CD4-positive, alpha-beta T cell (primary cell): ENCODE data around the gene KIAA1671. TPM values are rescaled to one million over a fixed set of nuclear protein-coding genes. Genes with fewer than 3 reads are reported as not detected.

Experiments
- ATAC-seq: fragments of 200-7000 bp; cut with Tn5 transposase; one replicate; pipeline ENCODE4 v1.10.0; 2022; ENCODE audit warnings: mild to moderate bottlenecking; ENCODE audit not compliant: poor library complexity
- CTCF ChIA-PET: fragments of 350-600 bp; sonication (Branson Sonifier 250); formaldehyde crosslinking; loops from one replicate; lab custom pipeline; 2021; ENCODE audit warnings: antibody characterized with exemption, inconsistent platforms; lab: Charles Lee
- POLR2A ChIA-PET: fragments of 350-600 bp; sonication (Branson Sonifier 250); formaldehyde crosslinking; loops from one replicate; lab custom pipeline; 2021; ENCODE audit warnings: antibody characterized with exemption, inconsistent platforms; lab: Charles Lee
- DNase-seq, 14 experiments: peaks; one replicate each; pipeline ENCODE4 v3.0.0-alpha.2; 2013 to 2020; ENCODE audit warnings: mixed read lengths in 2 of 14
- H3K27ac ChIP-seq, 2 donors: one replicate each; pipeline versions ENCODE4 v1.5.1 to v1.7.0; 2013; ENCODE audit warnings: low read length in 2 of 2, low read depth in 1 of 2, mild to moderate bottlenecking in 1 of 2
- H3K27me3 ChIP-seq, 2 experiments: 1 replicate in 1 of 2; 2 replicates in 1 of 2; pipeline versions ENCODE4 v1.6.1 to v1.7.0; 2013; ENCODE audit warnings: low read length in 2 of 2, control low read depth in 1 of 2, mild to moderate bottlenecking in 1 of 2, moderate library complexity in 1 of 2; ENCODE audit not compliant: insufficient read depth in 2 of 2, control insufficient read depth in 1 of 2
- H3K36me3 ChIP-seq: one replicate; pipeline ENCODE4 v1.6.1; 2013; ENCODE audit warnings: low read length, control low read depth; ENCODE audit not compliant: insufficient read depth
- H3K4me1 ChIP-seq: one replicate; pipeline ENCODE4 v1.6.1; 2013; ENCODE audit warnings: low read length, control low read depth; ENCODE audit not compliant: insufficient read depth
- H3K4me3 ChIP-seq: one replicate; pipeline ENCODE4 v1.5.1; 2013; ENCODE audit warnings: mild to moderate bottlenecking, low read length, moderate library complexity
- H3K9me3 ChIP-seq, 2 experiments: 1 replicate in 1 of 2; 2 replicates in 1 of 2; pipeline versions ENCODE4 v1.6.1 to v1.7.0; 2013; ENCODE audit warnings: low read length in 2 of 2, mild to moderate bottlenecking in 2 of 2, control low read depth in 1 of 2, moderate library complexity in 1 of 2; ENCODE audit not compliant: control insufficient read depth in 1 of 2, insufficient read depth in 1 of 2
- H3K27ac Mint-ChIP-seq: one replicate; pipeline ENCODE4 v1.8.0; 2020; ENCODE audit warnings: mixed read lengths
- H3K27me3 Mint-ChIP-seq: one replicate; pipeline ENCODE4 v1.8.0; 2021; ENCODE audit warnings: mixed read lengths
- H3K36me3 Mint-ChIP-seq: one replicate; pipeline ENCODE4 v1.8.0; 2021; ENCODE audit warnings: low read depth, mixed read lengths
- H3K4me1 Mint-ChIP-seq: one replicate; pipeline ENCODE4 v1.8.0; 2021; ENCODE audit warnings: low read depth, mixed read lengths
- H3K4me3 Mint-ChIP-seq: one replicate; pipeline ENCODE4 v1.8.0; 2020; ENCODE audit warnings: mild to moderate bottlenecking, mixed read lengths
- H3K9me3 Mint-ChIP-seq: one replicate; pipeline ENCODE4 v1.8.0; 2020; ENCODE audit warnings: mixed read lengths
- intact Hi-C, 2 experiments: fragments of 100-400 bp; cut with DNase I in 1 of 2; cut with micrococcal nuclease in 1 of 2; formaldehyde crosslinking; loops; one replicate each; pipeline versions ENCODE4 v1.15.1 to v1.9.0; 2023 to 2025; cut with DNase I, micrococcal nuclease
- total RNA-seq, 174 experiments: library from RNA in 2 of 174; stranded (reverse) in 2 of 174; gene quantifications; one replicate each; pipeline ENCODE4 v1.2.3 and lab custom pipeline; 2021 to 2026
- TF ChIP-seq, protein P1 (sequence below): fragments of 200-600 bp; IDR thresholded peaks from one replicate; pipeline ENCODE4 v1.8.0; 2022; ENCODE audit warnings: antibody characterized with exemption, mild to moderate bottlenecking

KIAA1671 gene
- total RNA-seq, 2 experiments from 2014 or later, result 2.6 to 2.9 TPM

DNA sequence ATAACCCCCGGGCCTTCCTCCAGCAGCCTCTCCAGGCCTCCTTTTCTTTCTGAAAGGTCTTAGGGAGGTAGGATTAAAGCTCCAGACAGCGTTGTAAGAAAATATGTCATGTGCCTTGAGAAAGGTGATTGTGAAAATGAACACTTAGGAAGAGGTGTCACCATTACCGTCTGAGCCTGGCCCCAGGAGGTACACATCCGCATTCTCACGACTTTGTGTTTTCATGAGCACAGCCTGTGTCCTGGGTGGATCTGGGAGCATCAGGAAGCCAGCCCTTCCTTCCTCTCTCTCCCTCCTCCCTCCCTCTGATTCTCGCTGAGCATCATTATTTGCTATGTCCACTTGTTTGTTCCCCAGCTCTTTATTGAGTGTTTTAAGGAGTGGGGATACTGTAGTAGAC lies 142.1 kb downstream of the KIAA1671 start:
- Histone ChIP-seq H3K27ac (no peak overlapping the region), H3K27me3 (no peaks in the 10 kb centered on the region), H3K4me3 (no peak overlapping the region), H3K36me3 (no peaks in the 10 kb centered on the region), H3K9me3 (no peaks in the 10 kb centered on the region), H3K4me1 (no peaks in the 10 kb centered on the region)
- peaks cover 12% of the 10 kb centered on the region for H3K4me1 Mint-ChIP-seq
- ATAC-seq, result no peak
- H3K4me3 Mint-ChIP-seq, result no peak overlapping the region
- no peaks in the 10 kb centered on the region for H3K9me3 Mint-ChIP-seq
- intact Hi-C loops, result no loop called here
- peak overlapping the region; percentile 17 for H3K27ac Mint-ChIP-seq
- no peaks in the 10 kb centered on the region for H3K27me3 Mint-ChIP-seq
- peaks cover 8% of the 10 kb centered on the region for H3K36me3 Mint-ChIP-seq
- ChIA-PET CTCF (no interaction called here), POLR2A (no interaction called here)
- TF ChIP-seq, protein P1, sequence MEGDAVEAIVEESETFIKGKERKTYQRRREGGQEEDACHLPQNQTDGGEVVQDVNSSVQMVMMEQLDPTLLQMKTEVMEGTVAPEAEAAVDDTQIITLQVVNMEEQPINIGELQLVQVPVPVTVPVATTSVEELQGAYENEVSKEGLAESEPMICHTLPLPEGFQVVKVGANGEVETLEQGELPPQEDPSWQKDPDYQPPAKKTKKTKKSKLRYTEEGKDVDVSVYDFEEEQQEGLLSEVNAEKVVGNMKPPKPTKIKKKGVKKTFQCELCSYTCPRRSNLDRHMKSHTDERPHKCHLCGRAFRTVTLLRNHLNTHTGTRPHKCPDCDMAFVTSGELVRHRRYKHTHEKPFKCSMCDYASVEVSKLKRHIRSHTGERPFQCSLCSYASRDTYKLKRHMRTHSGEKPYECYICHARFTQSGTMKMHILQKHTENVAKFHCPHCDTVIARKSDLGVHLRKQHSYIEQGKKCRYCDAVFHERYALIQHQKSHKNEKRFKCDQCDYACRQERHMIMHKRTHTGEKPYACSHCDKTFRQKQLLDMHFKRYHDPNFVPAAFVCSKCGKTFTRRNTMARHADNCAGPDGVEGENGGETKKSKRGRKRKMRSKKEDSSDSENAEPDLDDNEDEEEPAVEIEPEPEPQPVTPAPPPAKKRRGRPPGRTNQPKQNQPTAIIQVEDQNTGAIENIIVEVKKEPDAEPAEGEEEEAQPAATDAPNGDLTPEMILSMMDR, result no peak
- no peak for DNase-seq

DNA sequence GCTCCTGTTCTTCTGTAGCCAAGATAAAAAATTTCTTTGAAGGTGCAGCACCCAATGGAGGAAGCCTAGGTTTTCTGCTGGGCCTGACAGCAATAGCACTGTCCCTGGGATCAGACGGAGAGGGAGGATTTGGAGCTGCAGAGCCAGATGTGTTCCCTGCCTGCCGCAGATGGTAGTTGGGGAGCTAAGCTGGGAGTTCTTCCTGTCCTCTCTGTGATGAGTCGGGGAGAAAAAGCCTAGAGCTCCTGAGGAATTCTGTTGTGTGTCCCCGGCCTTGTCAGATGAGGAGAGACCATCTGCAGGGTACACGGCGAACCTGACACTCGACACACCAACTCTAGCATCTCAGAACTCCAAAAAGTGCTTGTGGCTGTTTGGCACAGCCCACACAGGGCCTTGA lies 143.4 kb downstream of the KIAA1671 start:
- Histone ChIP-seq H3K27ac (no peak overlapping the region), H3K4me1 (no peaks in the 10 kb centered on the region), H3K27me3 (no peaks in the 10 kb centered on the region), H3K36me3 (no peaks in the 10 kb centered on the region), H3K9me3 (no peaks in the 10 kb centered on the region), H3K4me3 (no peak overlapping the region)
- TF ChIP-seq, protein P1, result no peak
- H3K9me3 Mint-ChIP-seq, result no peaks in the 10 kb centered on the region
- intact Hi-C loops, result no loop called here
- H3K4me1 Mint-ChIP-seq, result peaks cover 12% of the 10 kb centered on the region
- ChIA-PET CTCF (no interaction called here), POLR2A (no interaction called here)
- H3K36me3 Mint-ChIP-seq, result peaks cover 8% of the 10 kb centered on the region
- H3K27me3 Mint-ChIP-seq, result no peaks in the 10 kb centered on the region
- H3K4me3 Mint-ChIP-seq, result no peak overlapping the region
- no peak overlapping the region for H3K27ac Mint-ChIP-seq
- DNase-seq (no peak), ATAC-seq (no peak)

DNA sequence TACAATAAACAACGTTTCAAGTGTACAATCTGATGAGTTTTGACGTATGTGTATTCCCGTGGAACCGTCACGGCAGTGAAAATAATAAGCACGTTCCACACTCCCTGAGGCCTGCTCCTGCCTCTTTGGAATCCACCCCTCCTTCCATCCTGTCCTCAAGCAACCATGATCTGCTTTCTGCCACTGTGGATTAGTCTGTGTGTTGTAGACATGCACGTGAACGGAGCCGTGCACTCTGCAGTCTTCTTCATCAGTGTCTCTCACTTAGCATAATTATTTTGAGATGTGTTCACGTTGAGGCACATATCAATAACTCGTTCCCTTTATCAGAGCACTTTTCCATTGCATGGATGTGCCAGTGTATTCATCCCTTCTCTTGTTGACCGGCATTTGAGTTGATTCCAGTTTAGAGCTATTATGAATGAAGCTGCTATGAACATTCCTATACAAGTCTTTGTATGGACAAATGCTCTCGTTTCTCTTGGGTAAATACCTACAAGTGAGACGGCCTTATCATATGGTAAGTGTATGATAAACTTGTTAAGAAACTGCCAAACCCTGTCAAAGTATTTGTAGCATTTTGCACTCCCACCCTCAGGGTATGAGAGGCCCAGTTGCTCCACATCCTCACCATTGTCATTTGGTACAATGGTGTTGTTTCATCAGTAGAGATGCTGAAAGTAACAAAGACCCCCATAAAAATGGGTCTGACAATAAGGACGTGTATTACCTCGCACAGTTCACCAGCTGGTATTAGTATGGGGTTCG lies 144.3 kb downstream of the KIAA1671 start:
- H3K4me1 ChIP-seq, result no peaks in the 10 kb centered on the region
- Mint-ChIP-seq H3K27ac (no peak overlapping the region), H3K27me3 (no peaks in the 10 kb centered on the region), H3K4me3 (no peak overlapping the region), H3K4me1 (peaks cover 5% of the 10 kb centered on the region), H3K9me3 (no peaks in the 10 kb centered on the region), H3K36me3 (peaks cover 8% of the 10 kb centered on the region)
- H3K36me3 ChIP-seq, result no peaks in the 10 kb centered on the region
- CTCF ChIA-PET, result no interaction called here
- ATAC-seq, result no peak
- POLR2A ChIA-PET, result no interaction called here
- no peaks in the 10 kb centered on the region for H3K27me3 ChIP-seq
- H3K9me3 ChIP-seq, result no peaks in the 10 kb centered on the region
- TF ChIP-seq, protein P1, result no peak
- H3K27ac ChIP-seq, result no peak overlapping the region
- H3K4me3 ChIP-seq, result no peak overlapping the region
- DNase-seq, result no peak
- intact Hi-C loops, result no loop called here
